ENCODE results near the gene MEX3D.
"Not testable (repeated sequence)": the region's sequence is repeated elsewhere in the genome, so short reads cannot be mapped to it uniquely, and the experiment has no call there.

Gene MEX3D

GRCh38 chr19:1519802-1520201, 48.3 kb downstream of the MEX3D start:
- H3K9me3 Mint-ChIP-seq; intact Hi-C loops (cut with micrococcal nuclease); H3K4me1 Mint-ChIP-seq (ENCODE audit: low read depth); H3K36me3 Mint-ChIP-seq (ENCODE audit: low read depth); H3K27ac Mint-ChIP-seq; H3K4me3 Mint-ChIP-seq: not testable (repeated sequence)
- peaks cover 65% of the 10 kb centered on the region for H3K27me3 Mint-ChIP-seq

GRCh38 chr19:1518471-1518870, 49.7 kb downstream of the MEX3D start:
- H3K27me3 Mint-ChIP-seq, result peaks cover 69% of the 10 kb centered on the region
- H3K9me3 Mint-ChIP-seq, result no peaks in the 10 kb centered on the region
- no peaks in the 10 kb centered on the region for H3K36me3 Mint-ChIP-seq (ENCODE audit: low read depth)
- no peaks in the 10 kb centered on the region for H3K4me1 Mint-ChIP-seq (ENCODE audit: low read depth)
- no peak overlapping the region for H3K4me3 Mint-ChIP-seq
- no peak overlapping the region for H3K27ac Mint-ChIP-seq
- intact Hi-C loops (cut with micrococcal nuclease), result no loop called here

- no peaks in the 10 kb centered on the region for H3K36me3 Mint-ChIP-seq (ENCODE audit: low read depth)
- peaks cover 8% of the 10 kb centered on the region for H3K4me1 Mint-ChIP-seq (ENCODE audit: low read depth)
- H3K27me3 Mint-ChIP-seq, result peaks cover 64% of the 10 kb centered on the region
- no peaks in the 10 kb centered on the region for H3K9me3 Mint-ChIP-seq
- H3K4me3 Mint-ChIP-seq, result no peak overlapping the region
- no peak overlapping the region for H3K27ac Mint-ChIP-seq
- intact Hi-C loops (cut with micrococcal nuclease), result no loop called here
These were observed 51.8 kb downstream of the MEX3D start for GRCh38 chr19:1516395-1516753.

GRCh38 chr19:1514986-1515721, 53.0 kb downstream of the MEX3D start:
- H3K27me3 Mint-ChIP-seq, result peaks cover 70% of the 10 kb centered on the region
- intact Hi-C loops (cut with micrococcal nuclease), result loop anchor here (5.0 kb wide), 1 partner anchor 43 kb away; no protein-coding TSS in a partner anchor
- no peak overlapping the region for H3K27ac Mint-ChIP-seq
- H3K4me1 Mint-ChIP-seq (ENCODE audit: low read depth), result peaks cover 8% of the 10 kb centered on the region
- no peak overlapping the region for H3K4me3 Mint-ChIP-seq
- H3K9me3 Mint-ChIP-seq, result no peaks in the 10 kb centered on the region
- no peaks in the 10 kb centered on the region for H3K36me3 Mint-ChIP-seq (ENCODE audit: low read depth)

- Mint-ChIP-seq H3K4me3 (no peak overlapping the region), H3K27me3 (peaks cover 76% of the 10 kb centered on the region), H3K9me3 (no peaks in the 10 kb centered on the region), H3K4me1 (ENCODE audit: low read depth) (peaks cover 8% of the 10 kb centered on the region), H3K27ac (no peak overlapping the region), H3K36me3 (ENCODE audit: low read depth) (no peaks in the 10 kb centered on the region)
- intact Hi-C loops (cut with micrococcal nuclease), result loop anchor here (5.0 kb wide), 1 partner anchor 42 kb away; no protein-coding TSS in a partner anchor
These were observed 53.8 kb downstream of the MEX3D start for GRCh38 chr19:1514295-1514661.

- Mint-ChIP-seq H3K27ac (no peak overlapping the region), H3K9me3 (no peaks in the 10 kb centered on the region), H3K36me3 (ENCODE audit: low read depth) (no peaks in the 10 kb centered on the region), H3K4me3 (peak overlapping the region; percentile 30), H3K27me3 (peaks cover 76% of the 10 kb centered on the region), H3K4me1 (ENCODE audit: low read depth) (peaks cover 8% of the 10 kb centered on the region)
- intact Hi-C loops (cut with micrococcal nuclease), result loop anchor here (5.0 kb wide), 1 partner anchor 41 kb away; no protein-coding TSS in a partner anchor
These were observed 54.4 kb downstream of the MEX3D start for GRCh38 chr19:1513499-1514294.

- no peaks in the 10 kb centered on the region for H3K9me3 Mint-ChIP-seq
- H3K36me3 Mint-ChIP-seq (ENCODE audit: low read depth), result no peaks in the 10 kb centered on the region
- H3K27me3 Mint-ChIP-seq, result peaks cover 78% of the 10 kb centered on the region
- no peak within 1 kb of the TSS for H3K27ac Mint-ChIP-seq
- intact Hi-C loops (cut with micrococcal nuclease), result loop anchor here (5.0 kb wide), 1 partner anchor 41 kb away; no protein-coding TSS in a partner anchor
- peak within 1 kb of the TSS; percentile 60 for H3K4me3 Mint-ChIP-seq
- H3K4me1 Mint-ChIP-seq (ENCODE audit: low read depth), result peaks cover 16% of the 10 kb centered on the region
These were observed 55.2 kb downstream of the MEX3D start, which contains the start of gene ADAMTSL5 for GRCh38 chr19:1512671-1513498. ADAMTSL5 (minus strand) TSS chr19:1513019; CDS start chr19:1510943, 2,076 bp downstream.

- no peak overlapping the region for H3K4me3 Mint-ChIP-seq
- intact Hi-C loops (cut with micrococcal nuclease), result loop anchor here (5.0 kb wide), 1 partner anchor 39 kb away; no protein-coding TSS in a partner anchor
These were observed 56.5 kb downstream of the MEX3D start for GRCh38 chr19:1511318-1512317.

GRCh38 chr19:1510807-1511206, 57.3 kb downstream of the MEX3D start:
- Mint-ChIP-seq H3K36me3 (ENCODE audit: low read depth) (no peaks in the 10 kb centered on the region), H3K27me3 (peaks cover 74% of the 10 kb centered on the region), H3K4me3 (no peak overlapping the region), H3K9me3 (no peaks in the 10 kb centered on the region), H3K4me1 (ENCODE audit: low read depth) (peaks cover 19% of the 10 kb centered on the region), H3K27ac (no peak overlapping the region)
- intact Hi-C loops (cut with micrococcal nuclease), result loop anchor here (5.0 kb wide), 1 partner anchor 39 kb away; no protein-coding TSS in a partner anchor

More at GRCh38 chr19:1511318-1512317, 56.5 kb downstream of the MEX3D start:
- no peak overlapping the region for H3K27ac Mint-ChIP-seq
- H3K27me3 Mint-ChIP-seq, result peaks cover 74% of the 10 kb centered on the region
- H3K36me3 Mint-ChIP-seq (ENCODE audit: low read depth), result no peaks in the 10 kb centered on the region
- peaks cover 19% of the 10 kb centered on the region for H3K4me1 Mint-ChIP-seq (ENCODE audit: low read depth)
- no peaks in the 10 kb centered on the region for H3K9me3 Mint-ChIP-seq

- no peaks in the 10 kb centered on the region for H3K36me3 Mint-ChIP-seq (ENCODE audit: low read depth)
- intact Hi-C loops (cut with micrococcal nuclease), result loop anchor here (5.0 kb wide), 1 partner anchor 38 kb away; no protein-coding TSS in a partner anchor
- no peak overlapping the region for H3K4me3 Mint-ChIP-seq
- H3K9me3 Mint-ChIP-seq, result no peaks in the 10 kb centered on the region
- H3K27ac Mint-ChIP-seq, result no peak overlapping the region
- peaks cover 76% of the 10 kb centered on the region for H3K27me3 Mint-ChIP-seq
- peaks cover 22% of the 10 kb centered on the region for H3K4me1 Mint-ChIP-seq (ENCODE audit: low read depth)
These were observed 57.7 kb downstream of the MEX3D start for GRCh38 chr19:1510442-1510806.

- no peaks in the 10 kb centered on the region for H3K36me3 Mint-ChIP-seq (ENCODE audit: low read depth)
- peaks cover 24% of the 10 kb centered on the region for H3K4me1 Mint-ChIP-seq (ENCODE audit: low read depth)
- H3K27ac Mint-ChIP-seq, result no peak overlapping the region
- peaks cover 76% of the 10 kb centered on the region for H3K27me3 Mint-ChIP-seq
- no peaks in the 10 kb centered on the region for H3K9me3 Mint-ChIP-seq
- no peak overlapping the region for H3K4me3 Mint-ChIP-seq
- intact Hi-C loops (cut with micrococcal nuclease), result loop anchor here (5.0 kb wide), 1 partner anchor 38 kb away; no protein-coding TSS in a partner anchor
These were observed 58.3 kb downstream of the MEX3D start for GRCh38 chr19:1509602-1510441.

GRCh38 chr19:1508507-1508856, 59.6 kb downstream of the MEX3D start:
- intact Hi-C loops (cut with micrococcal nuclease), result no loop called here

More at GRCh38 chr19:1508507-1508856, 59.6 kb downstream of the MEX3D start:
- Mint-ChIP-seq H3K27me3 (peaks cover 77% of the 10 kb centered on the region), H3K4me1 (ENCODE audit: low read depth) (peaks cover 24% of the 10 kb centered on the region), H3K27ac (peak overlapping the region; percentile 85), H3K36me3 (ENCODE audit: low read depth) (no peaks in the 10 kb centered on the region), H3K4me3 (peak overlapping the region; percentile 80), H3K9me3 (no peaks in the 10 kb centered on the region)
